HL-60/S4 (cell line): ENCODE results near the gene WDR26.
"Not testable (repeated sequence)": the region's sequence is repeated elsewhere in the genome, so short reads cannot be mapped to it uniquely, and the experiment has no call there.

Experiments used
- in situ Hi-C: fragments of 300-500 bp; cut with MboI; formaldehyde crosslinking; loops from 2 replicates; pipeline ENCODE4 v1.14.3; 2022; ENCODE audit warnings: low sequenced_read_pairs

WDR26 gene

GRCh38 chr1:224353975-224354925 lies 80.3 kb downstream of the WDR26 start:
- in situ Hi-C loops, result no loop called here

- in situ Hi-C loops, result not testable (repeated sequence)
Observed at GRCh38 chr1:224352436-224353085, 82.0 kb downstream of the WDR26 start.

GRCh38 chr1:224349716-224350115 lies 84.9 kb downstream of the WDR26 start:
- in situ Hi-C loops, result not testable (repeated sequence)

GRCh38 chr1:224348137-224348536 lies 86.5 kb downstream of the WDR26 start:
- in situ Hi-C loops, result no loop called here

- in situ Hi-C loops, result no loop called here
Observed at GRCh38 chr1:224343679-224344078, 90.9 kb downstream of the WDR26 start.

GRCh38 chr1:224340453-224341384 lies 93.9 kb downstream of the WDR26 start:
- in situ Hi-C loops, result not testable (repeated sequence)

- in situ Hi-C loops, result no loop called here
Observed at GRCh38 chr1:224339442-224340033, 95.1 kb downstream of the WDR26 start.

- in situ Hi-C loops, result no loop called here
Observed at GRCh38 chr1:224338150-224338838, 96.3 kb downstream of the WDR26 start.
